Calu3 (cell line): ENCODE data around the gene HK1. TPM values are rescaled to one million over a fixed set of nuclear protein-coding genes. Genes with fewer than 3 reads are reported as not detected.
A peak's percentile ranks its signal among the peaks of the same experiment; 100 is the strongest.

ENCODE experiments used
- BruUV-seq: library from RNA; stranded (reverse); fragments of 400-500 nt; replicated peaks from 2 replicates; lab custom pipeline; 2021; lab: Mats Ljungman, UMichigan
- CTCF ChIA-PET: fragments of 300-600 bp; sonication (Branson Sonifier 250); formaldehyde crosslinking; loops from one replicate; lab custom pipeline; 2022; ENCODE audit warnings: antibody characterized with exemption; lab: Charles Lee
- DNase-seq: peaks from one replicate; pipeline ENCODE4 v3.0.0; 2022
- H3K27ac Mint-ChIP-seq: one replicate; pipeline ENCODE4 v1.8.0; 2022; ENCODE audit warnings: mixed read lengths; ENCODE audit not compliant: unreplicated experiment
- H3K27me3 Mint-ChIP-seq: one replicate; pipeline ENCODE4 v1.8.0; 2022; ENCODE audit warnings: mixed read lengths; ENCODE audit not compliant: unreplicated experiment
- H3K36me3 Mint-ChIP-seq: one replicate; pipeline ENCODE4 v1.8.0; 2022; ENCODE audit warnings: mild to moderate bottlenecking, moderate library complexity, mixed read lengths; ENCODE audit not compliant: insufficient read depth, unreplicated experiment
- H3K4me1 Mint-ChIP-seq: one replicate; pipeline ENCODE4 v1.8.0; 2022; ENCODE audit warnings: mild to moderate bottlenecking, low read depth, mixed read lengths; ENCODE audit not compliant: unreplicated experiment
- H3K4me3 Mint-ChIP-seq: one replicate; pipeline ENCODE4 v1.8.0; 2022; ENCODE audit warnings: mild to moderate bottlenecking, low read depth, moderate library complexity, mixed read lengths; ENCODE audit not compliant: unreplicated experiment
- H3K9me3 Mint-ChIP-seq: one replicate; pipeline ENCODE4 v1.8.0; 2022; ENCODE audit warnings: low read depth, mixed read lengths; ENCODE audit not compliant: unreplicated experiment
- intact Hi-C: fragments of 100-400 bp; cut with micrococcal nuclease; formaldehyde crosslinking; loops from one replicate; pipeline ENCODE4 v1.10.0; 2022; ENCODE audit not compliant: unreplicated experiment
- total RNA-seq: library from RNA; stranded (reverse); gene quantifications from 2 replicates; pipeline ENCODE4 v1.2.3, GENCODE V29; 2022
- TF ChIP-seq, protein P1 (sequence below): fragments of 200-600 bp; IDR thresholded peaks from one replicate; pipeline ENCODE4 v1.8.0; 2022; ENCODE audit warnings: antibody characterized with exemption; ENCODE audit not compliant: unreplicated experiment

Gene HK1
- total RNA-seq, 1 experiment from 2014 or later, result 58.8 TPM

DNA sequence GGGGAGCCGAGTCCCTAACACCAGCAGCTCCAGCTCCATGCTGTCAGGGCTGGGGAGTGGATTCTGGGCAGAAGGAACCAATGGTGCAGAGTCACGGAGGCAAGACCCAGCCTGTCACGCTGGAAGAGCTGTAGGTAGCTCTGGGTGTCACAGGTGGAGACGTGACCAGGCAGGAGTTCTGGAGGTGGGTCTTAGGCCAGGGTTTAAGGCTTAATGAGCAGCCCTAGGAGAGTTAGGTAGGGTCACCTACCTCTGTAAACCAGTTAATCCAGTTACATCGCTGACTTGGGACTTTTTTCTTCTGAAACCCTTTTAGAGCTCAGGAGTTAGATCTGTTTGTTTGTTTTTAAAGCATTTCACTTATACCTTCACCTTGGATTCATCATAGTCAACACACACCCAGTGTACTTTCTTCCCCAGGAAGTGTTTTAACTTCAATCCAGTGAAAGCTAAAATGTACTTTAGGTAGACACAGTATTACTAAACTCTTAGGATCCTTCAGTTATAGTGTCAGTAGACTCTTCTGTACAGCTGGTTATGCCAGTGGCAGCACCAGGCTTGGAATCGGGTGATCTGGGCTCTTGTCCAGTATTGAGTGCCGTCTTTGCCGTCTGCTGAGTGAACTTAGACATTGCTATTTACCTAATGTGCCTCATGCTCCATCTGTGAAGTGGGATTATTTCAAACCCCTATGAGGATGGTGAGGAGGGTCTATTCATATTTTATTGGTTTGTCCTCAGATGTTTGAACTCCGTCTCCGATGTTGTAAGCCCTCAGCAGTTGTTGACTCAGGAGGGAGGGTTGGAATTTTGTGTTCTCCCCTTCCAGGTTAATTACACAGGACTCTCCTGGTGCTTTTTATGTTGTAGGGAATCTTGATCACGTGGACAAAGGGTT is 107.4 kb downstream of the HK1 start:
- intact Hi-C loops, result no loop called here
- CTCF ChIA-PET, result interaction anchor here (1.2 kb wide), 1 partner anchor 53 kb away, joined by 3 read pairs; no protein-coding TSS in a partner anchor
- no peaks in the 10 kb centered on the region for H3K27me3 Mint-ChIP-seq
- DNase-seq, result no peak
- peaks cover 33% of the 10 kb centered on the region for H3K36me3 Mint-ChIP-seq
- no peak overlapping the region for H3K27ac Mint-ChIP-seq
- TF ChIP-seq, protein P1, sequence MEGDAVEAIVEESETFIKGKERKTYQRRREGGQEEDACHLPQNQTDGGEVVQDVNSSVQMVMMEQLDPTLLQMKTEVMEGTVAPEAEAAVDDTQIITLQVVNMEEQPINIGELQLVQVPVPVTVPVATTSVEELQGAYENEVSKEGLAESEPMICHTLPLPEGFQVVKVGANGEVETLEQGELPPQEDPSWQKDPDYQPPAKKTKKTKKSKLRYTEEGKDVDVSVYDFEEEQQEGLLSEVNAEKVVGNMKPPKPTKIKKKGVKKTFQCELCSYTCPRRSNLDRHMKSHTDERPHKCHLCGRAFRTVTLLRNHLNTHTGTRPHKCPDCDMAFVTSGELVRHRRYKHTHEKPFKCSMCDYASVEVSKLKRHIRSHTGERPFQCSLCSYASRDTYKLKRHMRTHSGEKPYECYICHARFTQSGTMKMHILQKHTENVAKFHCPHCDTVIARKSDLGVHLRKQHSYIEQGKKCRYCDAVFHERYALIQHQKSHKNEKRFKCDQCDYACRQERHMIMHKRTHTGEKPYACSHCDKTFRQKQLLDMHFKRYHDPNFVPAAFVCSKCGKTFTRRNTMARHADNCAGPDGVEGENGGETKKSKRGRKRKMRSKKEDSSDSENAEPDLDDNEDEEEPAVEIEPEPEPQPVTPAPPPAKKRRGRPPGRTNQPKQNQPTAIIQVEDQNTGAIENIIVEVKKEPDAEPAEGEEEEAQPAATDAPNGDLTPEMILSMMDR, result no peak
- H3K4me1 Mint-ChIP-seq, result peaks cover 8% of the 10 kb centered on the region
- BruUV-seq, result no TSS peak
- H3K9me3 Mint-ChIP-seq, result no peaks in the 10 kb centered on the region
- no peak overlapping the region for H3K4me3 Mint-ChIP-seq

DNA sequence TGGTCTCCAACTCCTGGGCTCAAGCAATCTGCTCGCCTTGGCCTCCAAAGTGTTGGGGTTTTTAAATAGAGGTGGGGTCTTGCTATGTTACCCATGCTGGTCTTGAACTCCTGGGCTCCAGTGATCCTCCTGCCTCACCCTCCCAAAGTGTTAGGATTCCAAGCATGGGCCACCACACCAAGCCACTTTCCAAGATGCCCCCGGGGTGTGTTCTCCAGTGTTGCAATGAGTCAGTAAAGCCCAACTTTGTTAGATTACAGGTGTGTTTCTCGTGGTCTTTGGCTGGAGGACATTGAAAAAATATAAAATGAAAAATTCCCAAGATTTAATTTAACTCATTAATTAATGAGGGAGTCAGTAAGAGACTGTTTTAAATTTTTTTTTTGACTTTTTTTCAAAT is 109.2 kb downstream of the HK1 start:
- no TSS peak for BruUV-seq
- Mint-ChIP-seq H3K36me3 (peaks cover 23% of the 10 kb centered on the region), H3K4me1 (peaks cover 16% of the 10 kb centered on the region), H3K9me3 (no peaks in the 10 kb centered on the region), H3K27ac (no peak overlapping the region), H3K27me3 (no peaks in the 10 kb centered on the region), H3K4me3 (no peak overlapping the region)
- no peak for DNase-seq
- CTCF ChIA-PET, result no interaction called here
- TF ChIP-seq, protein P1, result no peak
- intact Hi-C loops, result no loop called here

DNA sequence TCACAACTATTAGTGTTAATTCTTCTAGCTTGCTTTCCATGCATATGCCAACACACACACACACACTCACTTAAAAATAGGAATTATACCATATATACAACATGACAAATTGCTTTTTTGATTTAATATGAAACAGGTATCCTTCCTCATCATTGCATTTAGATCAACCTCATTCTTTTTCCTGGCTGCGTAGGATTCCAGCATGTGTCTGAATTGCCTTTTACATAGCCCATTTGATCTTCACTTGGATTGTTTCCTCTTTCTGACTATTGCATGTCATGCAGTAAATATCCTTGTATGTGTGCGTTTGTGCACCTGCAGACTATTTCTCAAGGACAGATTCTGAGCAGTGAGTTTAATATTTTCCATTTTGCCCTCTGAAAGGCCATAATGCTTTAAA is 110.2 kb downstream of the HK1 start:
- H3K27ac Mint-ChIP-seq, result no peak overlapping the region
- no peaks in the 10 kb centered on the region for H3K9me3 Mint-ChIP-seq
- no TSS peak for BruUV-seq
- CTCF ChIA-PET, result no interaction called here
- H3K36me3 Mint-ChIP-seq, result peaks cover 24% of the 10 kb centered on the region
- TF ChIP-seq, protein P1, result no peak
- intact Hi-C loops, result no loop called here
- peaks cover 16% of the 10 kb centered on the region for H3K4me1 Mint-ChIP-seq
- no peak for DNase-seq
- H3K27me3 Mint-ChIP-seq, result no peaks in the 10 kb centered on the region
- no peak overlapping the region for H3K4me3 Mint-ChIP-seq

DNA sequence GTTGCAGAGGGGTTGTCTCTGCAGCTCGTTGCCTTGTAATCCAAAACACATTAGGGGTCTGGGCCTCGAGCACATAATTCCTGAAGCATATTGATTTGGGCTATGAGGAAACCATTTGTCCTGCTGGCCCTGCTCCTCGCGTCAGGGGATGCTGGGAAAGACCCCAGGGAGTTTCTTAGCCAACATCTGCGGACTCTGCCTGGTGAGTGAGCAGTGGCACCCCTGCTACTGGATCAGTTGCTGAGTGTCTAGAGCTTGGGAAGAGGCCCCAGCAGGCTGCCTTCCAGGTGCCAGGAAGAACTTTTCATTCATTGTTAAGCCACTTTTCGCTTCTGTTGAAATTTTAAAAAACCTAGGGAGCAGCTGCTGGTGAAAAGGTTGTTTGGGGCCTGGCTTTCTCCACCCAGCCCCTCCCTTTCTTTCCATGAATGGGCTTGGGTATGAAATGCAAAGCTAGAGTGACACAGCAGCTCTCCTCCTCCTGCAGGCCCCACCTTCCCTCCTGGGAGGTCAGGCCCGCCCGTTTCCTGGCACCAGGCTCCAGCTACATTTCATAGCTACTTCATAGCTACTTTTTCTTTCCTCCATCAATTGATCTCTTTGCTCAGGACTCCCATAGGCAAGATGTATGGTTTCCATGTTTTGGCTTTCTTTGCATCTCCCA is 111.7 kb downstream of the HK1 start:
- no peak overlapping the region for H3K27ac Mint-ChIP-seq
- intact Hi-C loops, result loop anchor here (10.0 kb wide), 1 partner anchor 125 kb away; no protein-coding TSS in a partner anchor
- DNase-seq, result peak; percentile 40
- H3K4me1 Mint-ChIP-seq, result peaks cover 16% of the 10 kb centered on the region
- CTCF ChIA-PET, result interaction anchor here (0.8 to 2.0 kb wide), 3 partner anchors 57 to 167 kb away, joined by 4 to 9 read pairs (median 8); no protein-coding TSS in a partner anchor
- H3K9me3 Mint-ChIP-seq, result no peaks in the 10 kb centered on the region
- TF ChIP-seq, protein P1, result no peak
- H3K27me3 Mint-ChIP-seq, result no peaks in the 10 kb centered on the region
- H3K36me3 Mint-ChIP-seq, result peaks cover 31% of the 10 kb centered on the region
- H3K4me3 Mint-ChIP-seq, result no peak overlapping the region
- no TSS peak for BruUV-seq
